NCI-H187 treated with DMSO at 0.1 percent for 48 hours (cell line): Measurements from ENCODE around the gene TTC8.
"Not testable (repeated sequence)": the region's sequence is repeated elsewhere in the genome, so short reads cannot be mapped to it uniquely, and the experiment has no call there.

Experiments
- DNase-seq: peaks from one replicate; lab custom pipeline; 2025; lab: John Stamatoyannopoulos, UW

Gene TTC8

DNA sequence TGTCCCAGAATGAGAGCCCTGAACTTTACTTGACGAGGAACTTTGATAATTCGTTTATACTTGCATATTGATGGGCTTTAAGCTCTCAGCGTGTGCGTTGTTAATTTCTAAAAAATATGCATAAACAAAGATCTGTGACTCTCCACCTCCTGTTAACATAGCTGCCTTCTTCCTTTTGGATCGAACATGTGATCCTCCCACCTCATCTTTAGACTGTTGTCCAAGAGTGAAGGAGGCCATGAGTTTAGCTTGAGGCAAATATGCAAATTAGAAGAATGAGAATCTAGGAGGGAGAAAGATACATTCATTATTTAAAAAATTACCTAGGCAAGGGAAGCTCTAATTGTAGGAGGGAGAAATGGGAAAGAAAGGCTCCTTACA is 617 bp downstream of the TTC8 start:
- DNase-seq = no peak

- no peak for DNase-seq
These were observed 1.1 kb downstream of the TTC8 start for GRCh38 chr14:88825503-88825902.

DNA sequence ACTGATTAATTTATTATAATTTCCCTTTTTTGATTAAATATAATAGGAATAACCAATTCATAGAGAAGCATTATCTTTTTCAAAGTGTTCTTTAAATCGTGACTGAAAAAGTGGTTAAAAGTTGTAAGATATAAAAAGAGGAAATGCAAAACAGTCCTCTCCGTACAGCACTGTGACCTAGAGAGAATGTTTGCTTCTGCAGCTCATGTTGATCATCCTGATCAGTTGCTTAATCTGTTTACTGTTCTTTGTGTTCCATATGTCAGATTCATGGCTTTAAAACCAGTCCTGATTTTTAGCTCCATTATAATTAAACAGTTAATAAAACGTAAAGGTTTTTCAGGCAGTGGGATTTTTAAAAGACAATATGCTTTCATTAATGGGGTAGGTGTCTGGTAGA is 4.7 kb downstream of the TTC8 start:
- no peak for DNase-seq

GRCh38 chr14:88829685-88830302 is 5.3 kb downstream of the TTC8 start:
- DNase-seq = no peak

- DNase-seq = no peak
These were observed 6.8 kb downstream of the TTC8 start for GRCh38 chr14:88831284-88831683.

DNA sequence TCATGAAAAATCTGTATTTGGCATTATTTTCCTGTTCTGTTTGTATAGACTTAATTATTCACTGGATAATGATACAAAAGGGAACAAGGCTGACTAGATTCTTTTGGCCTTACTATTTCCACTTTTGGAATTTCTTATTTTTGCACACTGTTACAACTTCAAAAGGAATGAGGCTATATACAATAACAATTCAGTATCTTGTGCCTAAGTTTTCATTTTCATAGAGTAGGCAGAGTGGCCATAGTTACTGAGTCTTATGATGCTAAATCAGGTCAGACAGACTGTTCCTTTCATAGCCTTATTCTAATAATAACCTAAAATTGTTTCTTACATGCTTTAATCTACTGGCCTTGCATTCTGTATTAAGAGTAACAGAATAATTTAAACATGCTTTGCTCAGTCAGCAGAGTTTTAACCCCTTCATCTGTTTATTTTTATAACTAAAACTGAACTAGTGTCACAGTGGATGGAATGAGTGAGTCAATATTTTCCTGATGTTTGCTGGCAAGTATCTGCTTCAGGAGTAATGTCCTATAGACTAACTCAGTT is 10.5 kb downstream of the TTC8 start:
- no peak for DNase-seq

DNA sequence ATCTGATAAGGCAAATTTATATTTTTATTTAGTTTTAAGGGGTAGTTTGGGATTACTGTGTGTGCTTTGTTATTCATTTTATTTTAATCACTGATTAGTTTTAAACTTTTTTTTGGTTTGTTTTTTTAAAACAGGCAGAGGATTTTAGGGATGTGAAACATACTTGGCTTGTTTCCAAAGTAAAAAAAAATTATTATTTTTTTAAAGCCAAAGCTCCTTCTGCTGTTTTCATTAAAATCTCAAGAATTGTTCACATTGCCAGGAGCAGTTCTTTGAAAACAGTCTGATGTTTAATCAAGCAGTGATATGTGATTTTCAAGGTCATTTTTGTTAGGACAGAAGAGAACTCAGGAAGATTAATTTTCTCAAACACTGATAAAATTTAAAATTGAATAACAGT is 11.2 kb downstream of the TTC8 start:
- DNase-seq = no peak

- no peak for DNase-seq
These were observed 13.0 kb downstream of the TTC8 start for GRCh38 chr14:88837495-88837894.

DNA sequence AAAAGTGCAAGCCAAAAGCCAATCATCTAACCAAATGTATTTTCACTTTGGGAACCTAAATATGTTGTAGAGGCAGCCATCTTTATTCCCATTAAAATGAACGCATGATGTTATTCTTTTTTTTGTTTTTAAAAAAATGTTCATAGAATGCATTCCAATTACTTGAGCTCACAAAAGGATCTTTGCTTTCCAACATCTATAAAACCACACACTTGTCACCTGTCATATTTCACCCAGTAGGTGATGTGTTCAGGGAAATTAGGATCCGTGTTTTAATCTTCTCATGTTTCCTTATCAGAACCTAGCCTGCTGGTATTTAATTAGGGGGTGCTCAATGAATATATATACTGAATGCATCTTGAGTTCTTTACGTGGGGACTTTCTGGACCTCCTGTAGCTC is 13.6 kb downstream of the TTC8 start:
- DNase-seq = no peak

DNA sequence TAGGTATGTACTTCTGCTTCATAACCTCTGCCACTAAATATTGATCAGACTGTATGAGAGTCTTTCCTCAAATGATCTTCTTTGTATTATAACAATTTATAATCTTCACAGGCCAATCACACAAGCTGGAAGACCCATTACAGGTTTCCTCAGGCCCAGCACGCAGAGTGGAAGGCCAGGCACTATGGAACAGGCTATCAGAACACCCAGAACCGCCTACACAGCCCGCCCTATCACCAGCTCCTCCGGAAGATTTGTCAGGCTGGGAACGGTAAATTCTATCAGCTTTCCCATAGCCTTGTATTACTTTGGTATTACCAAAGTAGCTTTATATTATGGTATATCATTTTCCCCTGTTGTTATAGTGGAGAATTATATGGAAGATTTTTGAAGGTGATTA is 16.5 kb downstream of the TTC8 start:
- no peak for DNase-seq

DNA sequence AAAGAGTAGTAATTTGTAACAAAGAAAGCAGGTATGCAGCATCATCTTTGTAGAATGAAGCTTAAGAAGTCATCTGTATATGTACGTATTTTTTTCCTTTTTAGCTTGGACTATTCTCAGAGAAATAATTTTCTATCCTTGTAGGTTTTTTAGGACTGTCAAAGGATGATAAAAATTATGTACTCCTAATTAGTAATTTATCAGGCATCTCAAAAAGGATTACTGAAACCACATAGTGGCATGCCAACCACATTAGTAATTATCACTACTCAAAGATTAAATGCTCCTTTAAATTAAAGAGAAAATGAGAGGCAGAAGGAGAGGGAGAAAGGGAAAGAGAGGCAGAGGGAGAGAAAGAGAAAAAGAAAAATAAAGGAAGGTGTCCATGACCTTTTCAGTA is 17.3 kb downstream of the TTC8 start:
- no peak for DNase-seq

GRCh38 chr14:88842414-88842813 is 18.0 kb downstream of the TTC8 start:
- no peak for DNase-seq

GRCh38 chr14:88844980-88845491 is 20.6 kb downstream of the TTC8 start:
- no peak for DNase-seq

GRCh38 chr14:88848571-88848970 is 24.1 kb downstream of the TTC8 start:
- no peak for DNase-seq

DNA sequence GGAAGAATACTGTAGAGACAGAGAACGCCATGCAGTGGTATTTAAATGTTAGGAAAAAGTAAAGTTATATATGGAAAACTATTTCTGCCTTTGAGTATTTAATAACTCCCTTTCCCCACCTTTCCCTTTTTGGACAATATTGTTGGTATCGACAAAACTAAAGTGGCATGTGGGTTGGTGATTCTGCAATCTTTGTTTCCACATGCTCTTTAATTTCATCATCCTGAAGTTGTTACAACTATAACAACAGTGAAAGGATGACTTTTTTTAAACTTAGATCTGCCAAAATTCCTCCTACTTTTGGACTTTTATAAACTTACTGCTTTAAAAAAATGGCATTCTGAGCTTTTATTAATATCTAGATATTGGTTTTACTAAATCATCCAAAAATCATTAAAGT is 25.3 kb downstream of the TTC8 start:
- DNase-seq = no peak

GRCh38 chr14:88851587-88851986 is 27.1 kb downstream of the TTC8 start:
- no peak for DNase-seq

GRCh38 chr14:88852632-88853031 is 28.2 kb downstream of the TTC8 start:
- no peak for DNase-seq

GRCh38 chr14:88853129-88853528 is 28.7 kb downstream of the TTC8 start:
- DNase-seq = no peak

DNA sequence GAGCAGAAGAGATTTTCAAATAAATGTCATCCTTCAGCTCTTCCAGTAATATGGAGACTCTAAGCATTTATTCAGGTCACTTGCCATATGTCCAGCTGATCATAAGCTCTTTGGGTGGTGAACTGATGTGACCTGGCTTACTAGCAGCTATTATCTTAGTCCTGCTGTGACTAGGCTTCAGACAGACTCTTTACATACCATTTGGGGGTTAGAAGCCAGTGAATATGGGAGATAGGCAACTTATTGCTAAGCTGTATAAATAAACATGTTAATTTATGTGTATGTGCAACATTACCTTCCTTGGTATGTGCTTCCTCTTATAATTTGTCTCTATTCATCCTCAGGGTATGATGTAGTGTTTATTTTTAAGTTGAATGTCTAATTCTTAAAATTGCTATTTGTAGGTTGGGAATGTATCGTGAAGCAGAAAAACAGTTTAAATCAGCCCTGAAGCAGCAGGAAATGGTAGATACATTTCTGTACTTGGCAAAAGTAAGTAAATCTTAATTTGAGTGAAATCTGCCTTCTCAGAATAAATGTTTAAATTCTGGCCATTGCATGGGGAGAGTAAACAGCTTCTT is 32.4 kb downstream of the TTC8 start:
- DNase-seq = no peak

- DNase-seq = not testable (repeated sequence)
These were observed 33.4 kb downstream of the TTC8 start for GRCh38 chr14:88857861-88858260.

DNA sequence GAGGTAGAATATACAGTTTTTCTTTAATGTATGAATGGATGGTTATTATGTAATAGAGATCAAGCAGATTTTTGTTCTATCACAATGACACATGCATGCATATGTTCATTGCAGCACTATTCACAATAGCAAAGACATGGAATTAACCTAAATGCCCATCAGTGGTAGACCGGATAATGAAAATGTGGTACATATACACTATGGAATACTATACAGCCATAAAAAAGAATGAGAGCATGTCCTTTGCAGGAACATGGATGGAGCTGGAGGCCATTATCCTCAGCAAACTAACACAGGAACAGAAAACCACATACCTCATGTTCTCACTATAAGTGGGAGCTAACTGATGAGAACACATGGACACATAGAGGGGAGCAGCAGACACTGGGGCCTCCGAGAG is 34.7 kb downstream of the TTC8 start:
- DNase-seq = not testable (repeated sequence)

DNA sequence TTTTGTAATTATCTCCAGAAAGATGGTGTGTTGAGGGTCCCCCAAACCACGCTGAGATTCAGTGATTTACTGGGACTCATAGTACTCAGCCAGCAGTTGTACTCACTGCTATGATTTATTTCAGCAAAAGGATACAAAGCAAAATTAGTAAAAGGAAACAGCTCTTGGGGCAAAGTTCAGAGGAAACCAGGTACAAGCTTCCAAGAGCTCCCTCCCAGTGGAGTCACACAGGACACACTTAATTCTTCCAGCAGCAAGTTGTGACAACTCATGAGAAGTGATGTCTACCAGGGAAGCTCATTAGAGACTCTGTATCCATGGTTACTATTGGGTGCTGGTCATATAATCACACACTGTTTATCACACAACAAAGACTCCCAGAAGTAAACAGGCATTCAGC is 38.7 kb downstream of the TTC8 start:
- DNase-seq = no peak

- DNase-seq = no peak
These were observed 39.7 kb downstream of the TTC8 start for GRCh38 chr14:88864198-88864597.

GRCh38 chr14:88866305-88866704 is 41.9 kb downstream of the TTC8 start:
- no peak for DNase-seq
